DMS114 treated with DMSO at 0.1 percent for 48 hours (cell line): ENCODE measurements around the gene SH3RF2.
"Not testable (repeated sequence)": the region's sequence is repeated elsewhere in the genome, so short reads cannot be mapped to it uniquely, and the experiment has no call there.

ENCODE experiments used
- DNase-seq: peaks from one replicate; lab custom pipeline; 2025; ENCODE audit not compliant: unreplicated experiment; lab: John Stamatoyannopoulos, UW

The SH3RF2 gene

DNA sequence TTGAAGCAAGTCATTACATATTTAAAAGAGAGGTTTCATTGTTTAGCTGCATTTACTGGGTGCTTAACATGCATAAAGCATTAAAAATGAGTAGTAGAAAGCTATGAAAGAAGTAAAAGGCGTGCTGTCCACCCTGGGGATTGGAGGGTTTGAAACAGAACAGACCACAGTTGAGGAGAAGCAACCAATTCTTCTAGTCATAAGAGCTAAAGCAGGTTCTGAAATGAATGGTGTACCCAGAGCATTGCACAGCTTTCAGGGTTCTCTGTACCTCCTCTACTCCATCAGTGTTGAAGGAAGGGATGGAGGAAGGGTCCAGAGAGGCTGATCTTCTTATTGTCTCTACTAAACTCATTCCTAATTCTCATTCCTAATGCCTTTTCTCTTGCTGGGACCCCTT lies 68.9 kb downstream of the SH3RF2 start:
- DNase-seq, result no peak

DNA sequence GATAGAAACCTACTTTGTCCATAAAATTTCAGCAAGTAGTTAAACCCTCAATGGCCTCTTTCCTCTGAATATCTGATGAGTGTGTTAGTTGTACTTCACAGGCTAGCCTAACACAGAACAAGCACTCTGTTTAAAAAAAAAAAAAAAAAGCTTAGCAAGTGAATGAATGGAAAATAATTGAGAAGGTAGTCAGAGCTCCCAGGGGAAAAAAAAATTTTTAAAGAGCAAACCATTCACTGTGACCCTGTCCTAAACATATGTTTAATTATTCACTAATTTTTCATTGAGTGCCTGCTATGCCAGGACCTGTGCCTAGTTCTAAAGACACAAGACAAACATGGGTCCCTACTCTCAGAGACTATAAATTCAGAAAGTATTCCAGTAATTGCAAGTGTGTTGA lies 69.3 kb downstream of the SH3RF2 start:
- no peak for DNase-seq

DNA sequence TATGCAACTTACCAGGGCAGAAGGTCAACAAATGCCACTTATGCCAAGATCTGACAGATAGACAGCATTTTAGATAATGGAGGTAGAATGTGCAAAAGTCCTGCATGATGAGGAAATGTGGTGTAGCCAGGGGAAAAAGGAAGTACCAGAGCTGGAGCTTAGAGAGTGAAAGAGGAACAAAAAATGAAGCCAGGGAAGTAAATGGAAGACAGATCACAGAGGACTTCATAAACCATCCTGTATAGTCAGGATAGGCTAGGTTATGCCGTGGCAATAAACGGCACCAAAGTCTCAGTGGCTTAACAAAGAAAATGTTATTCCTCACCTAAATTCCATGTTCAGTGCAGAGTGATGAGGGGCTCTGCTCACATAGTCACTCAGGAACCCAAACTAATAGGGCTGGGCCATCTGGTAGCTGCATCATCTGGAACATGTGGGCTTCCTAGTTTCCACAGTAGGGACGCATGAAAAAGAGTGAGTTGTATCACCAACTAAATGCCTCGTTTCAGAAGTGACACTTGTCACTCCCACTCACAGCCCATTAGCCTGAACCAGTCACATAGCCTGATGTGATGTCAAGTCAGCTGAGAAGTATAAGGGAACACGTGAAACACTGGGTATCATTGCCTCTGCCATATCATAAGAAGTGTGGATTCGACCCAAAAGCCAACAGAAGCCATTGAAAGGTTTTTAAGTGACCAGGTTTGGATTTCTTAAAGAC lies 70.3 kb downstream of the SH3RF2 start:
- DNase-seq, result no peak

DNA sequence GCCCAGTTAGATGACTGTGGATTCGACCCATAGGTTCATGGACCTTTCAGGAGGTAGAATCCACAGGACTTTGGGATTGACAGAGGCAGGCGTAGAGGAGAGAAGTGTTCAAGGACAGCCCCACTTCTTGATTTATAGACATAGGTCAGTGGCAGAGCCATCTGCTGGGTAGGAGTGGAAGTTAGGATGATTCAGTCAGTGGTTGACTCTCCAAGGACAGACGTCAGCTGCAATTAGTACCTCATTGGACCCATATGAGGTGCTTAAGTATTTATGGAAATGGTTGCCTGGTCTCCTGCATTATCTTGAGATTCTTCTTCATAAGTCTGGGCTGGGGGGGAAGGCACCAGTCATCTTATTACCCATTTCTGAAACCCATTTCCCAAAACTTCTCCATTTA lies 70.9 kb downstream of the SH3RF2 start:
- no peak for DNase-seq

DNA sequence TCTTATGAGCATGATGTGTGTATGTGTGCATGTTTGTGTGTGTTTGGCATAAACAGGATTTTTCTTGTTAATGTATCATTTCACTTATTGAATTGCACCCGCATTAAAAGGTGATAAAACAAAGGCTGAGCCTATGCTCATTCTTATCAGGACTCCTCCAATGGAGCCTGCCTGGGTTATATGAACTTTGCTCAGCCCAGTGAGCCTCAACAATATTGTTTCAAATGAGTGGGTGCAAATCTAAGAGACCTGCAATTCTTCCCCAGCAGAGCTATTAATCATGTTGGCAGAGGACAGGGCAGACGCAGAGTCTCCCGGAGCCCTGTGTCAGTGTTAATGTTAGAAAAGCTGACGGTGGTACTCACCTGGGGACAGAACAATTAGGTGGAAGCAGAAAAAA lies 71.6 kb downstream of the SH3RF2 start:
- DNase-seq, result no peak

DNA sequence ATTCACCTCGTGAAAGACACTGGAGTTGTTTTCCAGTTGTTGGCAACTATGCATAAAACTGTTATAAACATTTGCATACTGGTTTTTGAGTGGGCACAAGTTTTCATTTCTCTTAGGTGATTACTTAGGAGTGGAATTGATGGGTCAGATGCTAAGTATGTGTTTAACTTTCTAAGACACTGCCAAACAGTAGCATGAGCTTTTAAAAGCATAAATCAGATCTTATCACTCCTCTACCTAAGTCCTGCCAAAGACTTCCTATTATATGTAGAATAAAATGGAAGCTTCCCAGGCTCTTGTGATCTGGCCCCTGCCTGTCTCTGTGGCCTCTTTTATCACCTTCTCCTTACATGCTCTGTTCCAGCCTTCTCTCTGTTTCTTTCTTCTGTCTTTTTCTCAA lies 72.6 kb downstream of the SH3RF2 start:
- DNase-seq, result no peak

DNA sequence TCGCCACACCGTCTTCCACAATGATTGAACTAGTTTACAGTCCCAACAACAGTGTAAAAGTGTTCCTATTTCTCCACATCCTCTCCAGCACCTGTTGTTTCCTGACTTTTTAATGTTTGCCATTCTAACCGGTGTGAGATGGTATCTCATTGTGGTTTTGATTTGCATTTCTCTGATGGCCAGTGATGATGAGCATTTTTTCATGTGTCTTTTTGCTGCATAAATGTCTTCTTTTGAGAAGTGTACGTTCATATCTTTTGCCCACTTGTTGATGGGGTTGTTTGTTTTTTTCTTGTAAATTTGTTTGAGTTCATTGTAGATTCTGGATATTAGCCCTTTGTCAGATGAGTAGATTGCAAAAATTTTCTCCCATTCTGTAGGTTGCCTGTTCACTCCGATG lies 74.1 kb downstream of the SH3RF2 start:
- DNase-seq, result not testable (repeated sequence)

DNA sequence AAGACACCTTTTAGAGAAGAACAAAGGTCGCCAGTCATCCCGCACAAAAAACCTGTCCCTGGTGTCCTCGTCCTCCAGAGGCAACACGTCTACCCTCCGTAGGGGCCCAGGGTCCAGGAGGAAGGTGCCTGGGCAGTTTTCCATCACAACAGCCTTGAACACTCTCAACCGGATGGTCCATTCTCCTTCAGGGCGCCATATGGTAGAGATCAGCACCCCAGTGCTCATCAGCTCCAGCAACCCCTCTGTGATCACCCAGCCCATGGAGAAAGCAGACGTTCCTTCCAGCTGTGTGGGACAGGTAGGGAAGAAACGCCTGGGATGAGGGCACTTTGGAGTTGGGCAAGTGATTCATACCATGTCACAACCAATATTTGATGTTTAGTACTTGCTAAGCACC lies 77.4 kb downstream of the SH3RF2 start:
- no peak for DNase-seq

DNA sequence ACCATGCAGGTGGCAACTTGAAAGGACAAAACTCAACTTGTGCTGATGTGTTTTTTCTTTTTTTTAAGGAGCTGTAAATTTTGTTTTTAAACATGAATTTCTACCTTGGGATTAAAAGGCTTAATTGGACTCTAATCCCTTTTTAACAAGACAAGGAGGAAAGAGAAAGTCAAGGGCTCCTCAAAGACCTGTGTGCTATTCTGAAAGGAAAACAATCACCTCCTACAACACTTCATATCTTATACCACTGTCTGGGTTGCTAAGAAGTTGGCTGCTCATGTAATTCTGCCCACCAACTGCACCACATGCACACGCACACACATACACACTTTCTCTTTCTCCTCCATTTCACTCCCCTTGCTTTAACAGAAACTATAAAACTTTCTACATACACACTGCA lies 78.6 kb downstream of the SH3RF2 start:
- no peak for DNase-seq

DNA sequence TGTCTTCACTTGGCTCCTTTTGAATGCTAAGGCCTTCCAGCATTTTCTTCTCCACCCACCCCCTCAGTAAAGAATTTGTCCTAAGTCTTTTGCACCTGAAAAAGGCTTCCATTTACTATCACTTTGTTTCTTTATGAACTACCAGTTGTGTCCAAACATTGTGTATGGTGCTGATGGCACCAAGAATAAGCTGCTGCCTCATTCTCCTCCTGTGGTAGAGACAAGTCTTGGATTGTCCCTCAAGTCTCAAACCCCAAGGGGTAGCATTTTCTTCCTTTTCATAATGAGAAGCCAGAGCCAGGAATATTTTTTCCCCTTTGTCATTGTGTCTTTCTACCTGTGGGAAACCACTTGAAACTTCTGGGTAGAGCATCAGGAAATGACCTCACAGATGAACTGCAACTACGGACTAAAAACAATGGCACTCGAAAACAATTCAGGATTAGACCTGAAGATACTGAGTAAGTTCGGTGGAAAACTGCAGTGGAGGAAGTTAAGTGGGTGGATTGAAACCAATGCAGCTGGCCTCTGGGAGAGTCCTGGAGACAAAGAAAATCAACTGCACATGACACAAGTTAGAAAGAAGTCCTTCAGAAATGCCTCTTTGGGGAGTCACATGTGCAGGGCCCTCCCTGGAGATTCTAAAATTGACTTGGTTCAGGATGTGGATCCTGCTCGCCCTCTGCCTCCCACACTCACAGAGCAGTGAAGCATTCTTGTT lies 80.5 kb downstream of the SH3RF2 start:
- no peak for DNase-seq

DNA sequence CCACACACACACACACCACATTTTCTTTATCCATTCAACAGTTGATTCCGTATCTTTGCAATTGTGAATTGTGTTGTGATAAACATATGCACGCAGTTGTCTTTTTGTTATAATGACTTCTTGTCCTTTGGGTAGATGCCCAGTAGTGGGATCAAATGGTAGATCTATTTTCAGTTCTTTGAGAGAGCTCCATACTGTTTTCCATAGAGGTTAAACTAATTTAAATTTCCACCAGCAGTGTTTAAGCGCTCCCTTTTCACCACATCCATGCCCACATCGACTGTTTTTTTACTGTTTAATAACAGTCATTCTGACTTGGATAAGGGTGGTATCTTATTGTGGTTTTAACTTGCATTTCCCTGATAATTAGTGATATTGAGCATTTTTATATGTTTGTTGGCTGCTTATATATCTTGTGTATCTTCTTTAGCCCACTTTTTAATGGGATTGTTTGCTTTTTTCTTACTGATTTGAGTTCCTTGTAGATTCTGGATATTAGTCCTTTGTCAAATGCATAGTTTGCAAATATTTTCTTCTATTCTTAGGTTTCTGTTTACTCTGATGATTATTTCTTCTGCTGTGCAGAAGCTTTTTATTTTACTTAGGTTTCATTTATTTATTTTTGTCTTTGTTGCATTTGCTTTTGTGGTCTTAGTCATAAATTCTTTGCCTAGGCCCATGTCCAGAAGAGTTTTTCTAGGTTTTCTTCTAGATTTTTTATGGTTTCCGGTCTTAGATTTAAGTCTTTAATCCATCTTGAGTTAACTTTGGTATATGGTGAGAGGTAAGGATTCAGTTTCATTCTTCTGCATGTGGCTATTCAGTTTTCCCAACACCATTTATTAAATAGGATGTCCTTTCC lies 82.4 kb downstream of the SH3RF2 start:
- no peak for DNase-seq

DNA sequence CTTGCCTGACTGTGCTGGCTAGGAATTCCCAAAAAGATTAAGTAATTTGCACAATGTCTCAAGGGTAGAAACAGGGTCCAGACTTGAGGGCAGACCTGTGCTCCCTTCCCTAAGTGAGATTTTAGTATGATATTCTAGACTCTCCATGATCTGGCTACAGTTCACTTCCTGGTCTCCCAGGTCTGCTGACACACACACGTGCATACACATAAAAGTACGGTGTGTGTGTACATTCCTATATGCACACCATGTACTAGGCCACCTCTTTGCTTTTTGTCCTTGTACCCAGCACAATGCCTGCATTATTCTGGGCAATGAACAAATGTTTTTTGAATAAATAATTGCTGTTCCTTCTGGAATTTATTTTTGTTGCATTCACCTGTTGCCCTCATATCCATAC lies 83.7 kb downstream of the SH3RF2 start:
- DNase-seq, result no peak

DNA sequence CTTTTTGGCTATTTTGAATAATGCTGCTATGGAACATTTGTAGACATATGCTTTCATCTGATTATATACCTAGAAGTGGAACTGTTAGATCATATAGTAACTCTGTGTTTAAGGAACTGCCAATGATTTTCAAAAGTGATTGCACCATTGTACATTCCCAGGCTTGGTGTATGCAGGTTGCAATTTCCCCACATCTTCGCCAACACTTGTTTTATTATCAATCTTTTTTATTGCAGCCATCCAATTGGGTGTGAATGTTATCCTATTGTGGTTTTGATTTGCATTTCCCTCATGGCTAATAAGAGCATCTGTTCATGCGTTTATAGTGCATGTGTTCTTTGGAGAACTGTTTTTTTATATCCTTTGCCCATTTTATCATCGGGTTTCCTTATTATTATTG lies 87.7 kb downstream of the SH3RF2 start:
- DNase-seq, result no peak

DNA sequence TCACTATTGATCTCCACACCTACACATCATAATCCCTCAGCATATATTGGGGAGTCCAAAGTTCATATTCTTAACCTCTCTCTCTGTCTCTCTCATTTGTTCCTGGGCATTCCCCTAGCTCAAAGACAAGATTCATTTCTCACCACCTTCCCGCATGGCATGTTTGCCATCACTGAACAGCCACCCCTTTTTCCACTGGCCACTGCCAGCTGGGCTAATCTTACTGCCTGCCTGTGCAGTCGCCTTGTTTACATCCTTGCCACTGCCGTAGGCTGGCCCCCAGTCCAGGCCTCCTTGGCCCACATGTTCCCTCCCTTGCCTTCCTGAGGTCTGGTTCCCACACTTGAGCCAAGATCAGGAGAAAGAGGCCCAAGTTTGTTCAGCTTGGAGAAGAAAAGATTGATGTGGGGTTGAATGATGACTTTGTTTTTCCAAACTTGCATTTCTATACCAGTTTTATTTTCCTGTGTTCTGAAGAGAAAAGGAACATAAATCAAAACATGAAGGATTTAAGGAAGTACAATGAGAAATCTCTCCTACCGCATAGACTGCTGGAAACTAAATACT lies 88.8 kb downstream of the SH3RF2 start:
- DNase-seq, result no peak

DNA sequence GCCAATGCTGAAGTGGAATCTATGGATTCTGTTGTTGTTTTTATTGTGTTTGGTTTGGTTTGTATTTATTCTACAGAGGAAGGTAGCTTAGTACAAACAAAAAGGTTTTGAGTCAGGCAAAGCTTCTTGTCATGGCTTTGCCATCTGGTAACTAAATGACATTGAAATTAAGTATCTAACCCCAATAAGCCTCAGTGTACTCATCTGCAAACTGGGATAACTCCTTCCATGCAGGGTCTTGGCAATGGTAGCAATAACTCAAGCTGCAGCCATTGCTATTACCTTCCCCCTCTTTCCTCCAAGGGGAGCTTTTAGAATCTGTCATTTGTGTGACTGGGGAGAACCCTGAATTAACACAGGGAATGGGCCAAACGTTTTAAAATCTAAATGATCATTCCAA lies 89.3 kb downstream of the SH3RF2 start:
- no peak for DNase-seq

DNA sequence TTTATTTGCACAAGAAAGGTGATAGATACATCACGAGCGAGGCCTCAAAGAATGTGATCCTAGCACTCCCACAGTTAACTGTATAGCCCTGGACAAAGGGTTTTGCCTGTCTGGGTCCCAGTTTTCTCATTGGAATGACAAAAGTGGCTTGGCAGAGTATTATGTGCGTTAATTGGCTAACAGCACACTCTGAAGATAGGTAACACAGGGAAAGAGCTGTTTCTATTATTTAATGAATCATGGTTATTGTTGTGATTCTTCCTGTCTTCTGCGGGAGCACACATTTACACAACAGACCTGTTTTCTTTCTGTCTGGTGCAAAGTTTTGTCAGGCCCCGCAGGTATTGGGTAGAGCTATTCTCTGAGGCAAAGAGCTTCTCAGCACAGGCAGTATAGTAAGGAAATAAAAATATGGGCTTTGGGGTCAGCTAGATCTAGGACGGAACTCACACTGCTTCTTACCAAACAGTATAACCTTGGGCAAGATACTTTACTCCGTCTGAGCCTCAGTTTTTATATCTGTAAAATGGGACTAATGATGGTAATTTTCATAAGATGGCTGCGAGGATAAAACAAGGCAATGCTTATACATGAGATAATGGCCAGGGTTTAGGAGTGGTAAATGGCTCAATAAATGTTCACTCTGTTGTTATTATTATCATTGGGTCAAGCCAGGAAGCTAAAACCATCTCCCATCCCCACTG lies 90.1 kb downstream of the SH3RF2 start:
- no peak for DNase-seq

DNA sequence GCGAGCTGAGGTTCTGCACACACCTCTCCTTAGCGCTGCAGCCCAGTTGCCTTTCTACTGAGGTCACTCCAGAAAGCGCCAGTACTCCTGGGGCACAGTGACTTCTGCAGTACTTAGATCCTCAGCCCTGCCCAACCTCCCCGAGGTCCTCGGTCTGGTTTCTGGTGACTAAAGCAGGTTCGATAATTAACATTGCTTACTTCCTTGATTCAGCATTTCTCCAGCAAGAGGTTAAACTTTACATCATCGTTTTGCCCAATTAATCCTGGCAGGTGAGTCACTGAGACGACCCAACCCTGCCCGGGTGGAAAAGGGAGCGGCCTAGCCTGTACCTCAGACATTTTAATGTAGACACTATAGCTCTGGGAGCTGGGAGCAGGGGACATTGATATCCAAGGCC lies 91.4 kb downstream of the SH3RF2 start:
- DNase-seq, result no peak

DNA sequence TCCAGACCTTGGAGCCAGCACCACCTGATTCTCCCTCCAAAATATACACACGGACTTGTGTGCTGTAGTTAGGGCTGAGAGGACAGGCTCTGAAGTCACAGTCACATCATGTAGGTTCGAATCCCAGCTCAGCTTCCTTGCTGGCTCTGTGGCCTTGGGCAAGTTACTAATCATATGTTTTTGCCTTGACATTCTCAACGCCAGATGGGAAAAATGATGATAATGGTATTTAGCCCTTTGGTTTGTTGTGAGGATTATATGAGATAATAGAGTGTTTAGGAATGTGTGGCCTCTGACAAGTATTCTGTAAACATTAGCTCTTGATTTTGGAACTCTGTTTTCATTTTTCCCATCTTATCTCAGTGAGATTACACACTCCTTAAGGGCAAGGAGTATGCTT lies 96.5 kb downstream of the SH3RF2 start:
- DNase-seq, result no peak

DNA sequence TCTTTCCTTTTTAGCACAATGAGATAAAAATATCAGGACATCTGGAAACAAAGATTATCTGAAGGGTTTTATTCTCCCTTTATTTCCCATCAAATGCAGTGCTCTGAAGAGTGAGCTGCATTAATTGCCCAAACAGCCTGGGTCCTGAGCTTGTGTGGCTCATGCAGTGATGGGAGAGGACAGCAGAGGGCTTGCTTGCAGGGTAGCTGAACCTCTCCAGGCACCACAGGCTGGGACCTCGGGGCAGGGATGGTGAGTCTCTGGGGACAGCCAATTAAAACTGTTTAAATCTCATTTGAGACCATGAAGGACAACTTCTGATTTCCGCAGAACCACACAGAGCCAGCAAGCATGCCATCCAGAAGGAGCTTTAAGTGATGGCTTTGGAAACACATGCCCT lies 97.7 kb downstream of the SH3RF2 start:
- no peak for DNase-seq

DNA sequence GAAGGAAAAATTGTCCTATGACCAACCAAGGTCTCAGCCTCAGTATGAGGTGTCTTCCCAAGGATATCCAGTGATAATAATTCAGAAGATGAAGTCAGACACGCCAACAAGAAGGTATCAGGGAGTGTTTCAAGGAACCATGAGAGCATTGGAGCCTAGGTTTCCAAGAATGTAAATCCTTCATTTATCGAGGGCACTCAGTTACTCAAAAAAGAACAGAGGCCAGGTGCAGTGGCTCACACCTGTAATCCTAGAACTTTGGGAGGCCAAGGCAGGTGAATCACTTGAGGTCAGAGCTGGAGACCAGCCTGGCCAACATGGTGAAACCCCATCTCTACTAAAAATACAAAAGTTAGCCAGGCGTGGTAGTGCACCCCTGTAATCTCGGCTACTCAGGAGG lies 98.2 kb downstream of the SH3RF2 start:
- no peak for DNase-seq

DNA sequence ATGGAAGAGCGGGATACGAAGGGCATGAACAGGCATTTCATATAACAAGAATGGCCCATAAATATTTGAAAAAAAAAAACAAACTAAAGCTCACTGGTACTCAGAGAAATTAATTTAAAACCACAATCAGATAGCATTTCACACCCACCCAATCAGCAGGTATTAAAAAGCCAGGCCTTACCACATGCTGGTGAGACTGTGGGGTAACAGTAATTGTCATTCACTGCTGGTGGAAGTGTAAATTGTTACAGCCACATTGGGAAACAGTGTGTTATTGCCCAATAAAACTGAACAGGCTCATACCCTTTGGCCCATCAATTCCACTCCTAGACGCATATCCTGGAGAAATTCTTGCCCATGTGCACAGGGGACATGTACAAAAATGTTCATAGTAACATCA lies 103.0 kb downstream of the SH3RF2 start:
- no peak for DNase-seq
